ENCODE measurements around the gene MIB1. TPM values are rescaled to one million over a fixed set of nuclear protein-coding genes. Genes with fewer than 3 reads are reported as not detected.
"Not testable (repeated sequence)": the region's sequence is repeated elsewhere in the genome, so short reads cannot be mapped to it uniquely, and the experiment has no call there.

The MIB1 gene
- total RNA-seq, 1 experiment from 2014 or later, result 70.5 TPM

- BruUV-seq (replicated peaks), result no TSS peak
- TF ChIP-seq EZH2 (IDR thresholded peaks at IDR 0.05; ENCODE audit: borderline replicate concordance, low read depth, low read length, poor library complexity, severe bottlenecking), result no peak
- TF ChIP-seq, protein P1, sequence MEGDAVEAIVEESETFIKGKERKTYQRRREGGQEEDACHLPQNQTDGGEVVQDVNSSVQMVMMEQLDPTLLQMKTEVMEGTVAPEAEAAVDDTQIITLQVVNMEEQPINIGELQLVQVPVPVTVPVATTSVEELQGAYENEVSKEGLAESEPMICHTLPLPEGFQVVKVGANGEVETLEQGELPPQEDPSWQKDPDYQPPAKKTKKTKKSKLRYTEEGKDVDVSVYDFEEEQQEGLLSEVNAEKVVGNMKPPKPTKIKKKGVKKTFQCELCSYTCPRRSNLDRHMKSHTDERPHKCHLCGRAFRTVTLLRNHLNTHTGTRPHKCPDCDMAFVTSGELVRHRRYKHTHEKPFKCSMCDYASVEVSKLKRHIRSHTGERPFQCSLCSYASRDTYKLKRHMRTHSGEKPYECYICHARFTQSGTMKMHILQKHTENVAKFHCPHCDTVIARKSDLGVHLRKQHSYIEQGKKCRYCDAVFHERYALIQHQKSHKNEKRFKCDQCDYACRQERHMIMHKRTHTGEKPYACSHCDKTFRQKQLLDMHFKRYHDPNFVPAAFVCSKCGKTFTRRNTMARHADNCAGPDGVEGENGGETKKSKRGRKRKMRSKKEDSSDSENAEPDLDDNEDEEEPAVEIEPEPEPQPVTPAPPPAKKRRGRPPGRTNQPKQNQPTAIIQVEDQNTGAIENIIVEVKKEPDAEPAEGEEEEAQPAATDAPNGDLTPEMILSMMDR (conservative IDR thresholded peaks at IDR 0.05; ENCODE audit: low read depth, low read length), result no peak
- Histone ChIP-seq H3K27ac (ENCODE audit: low read depth, low read length, poor library complexity, severe bottlenecking) (no peak overlapping the region), H3K4me1 (ENCODE audit: insufficient read depth, low read length, poor library complexity, severe bottlenecking) (no peaks in the 10 kb centered on the region), H3K36me3 (ENCODE audit: insufficient read depth, low read length, poor library complexity, severe bottlenecking) (peaks cover 25% of the 10 kb centered on the region), H3K9me3 (ENCODE audit: low read depth, low read length, poor library complexity, severe bottlenecking) (no peaks in the 10 kb centered on the region), H3K27me3 (replicated peaks; ENCODE audit: insufficient read depth, low read depth, low read length, poor library complexity) (no peaks in the 10 kb centered on the region), H3K4me3 (ENCODE audit: low read depth, low read length, poor library complexity, severe bottlenecking) (no peak overlapping the region)
- CTCF ChIA-PET, result no interaction called here
- intact Hi-C loops (cut with micrococcal nuclease; ENCODE audit: unreplicated experiment), result no loop called here
- DNase-seq (ENCODE audit: low spot score), result no peak
- POLR2A ChIA-PET (ENCODE audit: low non-redundant PET), result no interaction called here
Measured at GRCh38 chr18:21774722-21775121, 34.1 kb downstream of the MIB1 start.

DNA sequence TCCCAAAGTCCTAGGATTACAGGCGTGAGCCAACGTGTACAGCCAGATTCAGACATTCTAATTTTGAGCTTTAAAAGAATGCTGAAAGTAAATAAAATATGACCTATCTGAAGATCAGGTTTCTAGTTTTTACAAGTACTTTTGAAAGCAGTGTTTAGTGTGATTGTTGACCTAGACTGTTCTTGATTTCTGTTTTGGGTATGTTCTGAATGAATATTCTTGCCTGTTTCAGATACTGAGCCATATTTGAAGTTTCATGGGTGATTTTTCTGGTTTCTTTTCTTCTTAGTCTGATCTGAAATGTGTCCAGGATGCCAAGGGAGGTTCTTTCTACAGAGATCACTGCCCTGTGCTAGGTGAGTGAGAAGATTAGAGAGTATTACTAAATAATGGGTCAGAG, 37.2 kb downstream of the MIB1 start:
- Histone ChIP-seq H3K36me3 (ENCODE audit: insufficient read depth, low read length, poor library complexity, severe bottlenecking) (peaks cover 28% of the 10 kb centered on the region), H3K4me3 (ENCODE audit: low read depth, low read length, poor library complexity, severe bottlenecking) (no peak overlapping the region), H3K27me3 (replicated peaks; ENCODE audit: insufficient read depth, low read depth, low read length, poor library complexity) (no peaks in the 10 kb centered on the region), H3K9me3 (ENCODE audit: low read depth, low read length, poor library complexity, severe bottlenecking) (no peaks in the 10 kb centered on the region), H3K4me1 (ENCODE audit: insufficient read depth, low read length, poor library complexity, severe bottlenecking) (no peaks in the 10 kb centered on the region), H3K27ac (ENCODE audit: low read depth, low read length, poor library complexity, severe bottlenecking) (no peak overlapping the region)
- no peak for DNase-seq (ENCODE audit: low spot score)
- intact Hi-C loops (cut with micrococcal nuclease; ENCODE audit: unreplicated experiment), result no loop called here
- POLR2A ChIA-PET (ENCODE audit: low non-redundant PET), result no interaction called here
- CTCF ChIA-PET, result no interaction called here
- BruUV-seq (replicated peaks), result no TSS peak
- TF ChIP-seq EZH2 (IDR thresholded peaks at IDR 0.05; ENCODE audit: borderline replicate concordance, low read depth, low read length, poor library complexity, severe bottlenecking), result no peak
- TF ChIP-seq, protein P1 (conservative IDR thresholded peaks at IDR 0.05; ENCODE audit: low read depth, low read length), result no peak

GRCh38 chr18:21786526-21786925, 45.9 kb downstream of the MIB1 start:
- CTCF ChIA-PET, result no interaction called here
- no peak for TF ChIP-seq EZH2 (IDR thresholded peaks at IDR 0.05; ENCODE audit: borderline replicate concordance, low read depth, low read length, poor library complexity, severe bottlenecking)
- TF ChIP-seq, protein P1 (conservative IDR thresholded peaks at IDR 0.05; ENCODE audit: low read depth, low read length), result no peak

GRCh38 chr18:21796089-21796488, 55.5 kb downstream of the MIB1 start:
- intact Hi-C loops (cut with micrococcal nuclease; ENCODE audit: unreplicated experiment); H3K9me3 ChIP-seq (ENCODE audit: low read depth, low read length, poor library complexity, severe bottlenecking); POLR2A ChIA-PET (ENCODE audit: low non-redundant PET); H3K4me3 ChIP-seq (ENCODE audit: low read depth, low read length, poor library complexity, severe bottlenecking); H3K4me1 ChIP-seq (ENCODE audit: insufficient read depth, low read length, poor library complexity, severe bottlenecking); DNase-seq (ENCODE audit: low spot score); H3K27ac ChIP-seq (ENCODE audit: low read depth, low read length, poor library complexity, severe bottlenecking); BruUV-seq (replicated peaks); H3K27me3 ChIP-seq (replicated peaks; ENCODE audit: insufficient read depth, low read depth, low read length, poor library complexity); CTCF ChIA-PET: not testable (repeated sequence)
- H3K36me3 ChIP-seq (ENCODE audit: insufficient read depth, low read length, poor library complexity, severe bottlenecking), result peaks cover 18% of the 10 kb centered on the region

More at GRCh38 chr18:21786526-21786925, 45.9 kb downstream of the MIB1 start:
- Histone ChIP-seq H3K4me1 (ENCODE audit: insufficient read depth, low read length, poor library complexity, severe bottlenecking) (no peaks in the 10 kb centered on the region), H3K36me3 (ENCODE audit: insufficient read depth, low read length, poor library complexity, severe bottlenecking) (peaks cover 39% of the 10 kb centered on the region), H3K27ac (ENCODE audit: low read depth, low read length, poor library complexity, severe bottlenecking) (no peak overlapping the region), H3K4me3 (ENCODE audit: low read depth, low read length, poor library complexity, severe bottlenecking) (no peak overlapping the region), H3K9me3 (ENCODE audit: low read depth, low read length, poor library complexity, severe bottlenecking) (peaks cover 4% of the 10 kb centered on the region), H3K27me3 (replicated peaks; ENCODE audit: insufficient read depth, low read depth, low read length, poor library complexity) (no peaks in the 10 kb centered on the region)
- DNase-seq (ENCODE audit: low spot score), result no peak
- BruUV-seq (replicated peaks), result no TSS peak
- POLR2A ChIA-PET (ENCODE audit: low non-redundant PET), result no interaction called here
- intact Hi-C loops (cut with micrococcal nuclease; ENCODE audit: unreplicated experiment), result no loop called here
